AG04449 (cell line): ENCODE measurements around the gene CTDP1.
"Not testable (repeated sequence)": the region's sequence is repeated elsewhere in the genome, so short reads cannot be mapped to it uniquely, and the experiment has no call there.

ENCODE experiments used
- CTCF ChIA-PET: fragments of 350-600 bp; formaldehyde crosslinking; extraction: SDS; loops from one replicate; lab custom pipeline; 2021; ENCODE audit warnings: antibody characterized with exemption; lab: Yijun Ruan, JAX
- POLR2A ChIA-PET: fragments of 400-600, 350-600 bp; formaldehyde crosslinking; extraction: SDS; loops from one replicate; lab custom pipeline; 2020; ENCODE audit warnings: antibody characterized with exemption, inconsistent platforms; lab: Yijun Ruan, JAX
- DNase-seq: peaks from one replicate; pipeline ENCODE4 v3.0.0-alpha.2; 2010; ENCODE audit warnings: low read depth, low spot score
- H3K4me3 ChIP-seq: 2 replicates; pipeline ENCODE4 v1.5.1; 2011; ENCODE audit warnings: low read depth, mild to moderate bottlenecking, control low read depth, low read length
- TF ChIP-seq, protein P1 (sequence below): IDR thresholded peaks from one replicate; pipeline ENCODE4 v1.5.1; 2011; ENCODE audit warnings: mild to moderate bottlenecking, moderate library complexity, low read length, control low read depth, inconsistent platforms; ENCODE audit not compliant: insufficient read depth; ENCODE audit errors: missing control alignments

CTDP1 gene

DNA sequence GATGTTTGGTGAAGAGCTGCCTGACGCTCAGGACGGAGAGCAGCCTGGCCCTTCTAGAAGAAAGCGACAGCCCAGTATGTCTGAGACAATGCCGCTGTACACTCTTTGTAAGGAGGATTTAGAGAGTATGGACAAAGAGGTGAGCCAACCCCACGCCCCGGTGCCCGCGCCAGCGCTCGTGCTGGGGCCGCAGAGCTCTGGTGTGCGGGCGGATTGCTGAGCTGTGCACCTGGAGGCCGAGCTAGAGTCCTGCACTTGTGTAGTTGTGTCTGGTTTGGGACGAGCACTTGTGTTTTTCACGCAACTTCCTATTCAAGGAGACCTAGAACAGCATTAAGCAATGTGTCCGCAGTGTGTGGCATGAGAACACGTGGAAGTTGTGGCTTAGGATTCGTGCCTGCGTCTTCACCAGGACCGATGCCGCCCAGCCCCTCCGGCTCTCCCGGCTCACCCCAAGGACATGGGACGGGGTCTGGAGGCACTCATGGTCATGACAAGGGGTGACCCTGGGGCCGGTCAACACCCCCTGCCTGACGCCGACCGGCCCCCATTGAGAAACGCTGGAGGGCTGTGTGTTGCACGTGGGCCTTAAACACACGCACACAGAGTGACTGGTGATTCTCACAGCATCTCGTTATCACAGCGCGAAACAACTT is 49.5 kb downstream of the CTDP1 start:
- no peak for DNase-seq
- TF ChIP-seq, protein P1, sequence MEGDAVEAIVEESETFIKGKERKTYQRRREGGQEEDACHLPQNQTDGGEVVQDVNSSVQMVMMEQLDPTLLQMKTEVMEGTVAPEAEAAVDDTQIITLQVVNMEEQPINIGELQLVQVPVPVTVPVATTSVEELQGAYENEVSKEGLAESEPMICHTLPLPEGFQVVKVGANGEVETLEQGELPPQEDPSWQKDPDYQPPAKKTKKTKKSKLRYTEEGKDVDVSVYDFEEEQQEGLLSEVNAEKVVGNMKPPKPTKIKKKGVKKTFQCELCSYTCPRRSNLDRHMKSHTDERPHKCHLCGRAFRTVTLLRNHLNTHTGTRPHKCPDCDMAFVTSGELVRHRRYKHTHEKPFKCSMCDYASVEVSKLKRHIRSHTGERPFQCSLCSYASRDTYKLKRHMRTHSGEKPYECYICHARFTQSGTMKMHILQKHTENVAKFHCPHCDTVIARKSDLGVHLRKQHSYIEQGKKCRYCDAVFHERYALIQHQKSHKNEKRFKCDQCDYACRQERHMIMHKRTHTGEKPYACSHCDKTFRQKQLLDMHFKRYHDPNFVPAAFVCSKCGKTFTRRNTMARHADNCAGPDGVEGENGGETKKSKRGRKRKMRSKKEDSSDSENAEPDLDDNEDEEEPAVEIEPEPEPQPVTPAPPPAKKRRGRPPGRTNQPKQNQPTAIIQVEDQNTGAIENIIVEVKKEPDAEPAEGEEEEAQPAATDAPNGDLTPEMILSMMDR = no peak
- CTCF ChIA-PET = no interaction called here
- H3K4me3 ChIP-seq = no peak overlapping the region
- POLR2A ChIA-PET = no interaction called here

DNA sequence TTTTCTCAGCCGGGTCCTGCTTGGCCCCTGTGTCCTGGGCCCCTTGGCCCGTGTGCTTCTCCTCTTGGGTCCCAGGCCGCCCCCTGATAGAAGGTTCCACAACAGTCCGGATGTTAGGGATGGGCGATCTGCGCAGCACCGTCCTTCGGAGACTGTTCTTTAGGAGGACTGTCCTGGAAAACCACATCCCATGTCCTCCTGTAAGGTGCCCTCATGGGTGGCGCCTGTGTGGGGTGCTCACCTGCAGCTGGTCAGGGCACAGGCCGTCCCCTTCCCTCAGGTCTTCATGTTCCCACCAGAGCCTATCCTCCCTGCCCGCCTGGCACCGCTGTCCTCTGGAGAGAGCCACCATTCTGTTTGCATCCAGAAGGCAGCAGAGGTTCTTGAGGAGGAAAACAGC is 50.0 kb downstream of the CTDP1 start:
- CTCF ChIA-PET = interaction anchor here (1.3 kb wide), 1 partner anchor 348 kb away, joined by 3 read pairs; no protein-coding TSS in a partner anchor
- H3K4me3 ChIP-seq = no peak overlapping the region
- POLR2A ChIA-PET = no interaction called here
- TF ChIP-seq, protein P1 = no peak
- DNase-seq = no peak

GRCh38 chr18:79730804-79731203 is 51.2 kb downstream of the CTDP1 start:
- ChIA-PET CTCF (interaction anchor here (0.7 to 1.3 kb wide), 2 partner anchors 21 to 349 kb away, joined by 3 read pairs; no protein-coding TSS in a partner anchor), POLR2A (no interaction called here)
- TF ChIP-seq, protein P1 = no peak
- no peak for DNase-seq
- no peak overlapping the region for H3K4me3 ChIP-seq

DNA sequence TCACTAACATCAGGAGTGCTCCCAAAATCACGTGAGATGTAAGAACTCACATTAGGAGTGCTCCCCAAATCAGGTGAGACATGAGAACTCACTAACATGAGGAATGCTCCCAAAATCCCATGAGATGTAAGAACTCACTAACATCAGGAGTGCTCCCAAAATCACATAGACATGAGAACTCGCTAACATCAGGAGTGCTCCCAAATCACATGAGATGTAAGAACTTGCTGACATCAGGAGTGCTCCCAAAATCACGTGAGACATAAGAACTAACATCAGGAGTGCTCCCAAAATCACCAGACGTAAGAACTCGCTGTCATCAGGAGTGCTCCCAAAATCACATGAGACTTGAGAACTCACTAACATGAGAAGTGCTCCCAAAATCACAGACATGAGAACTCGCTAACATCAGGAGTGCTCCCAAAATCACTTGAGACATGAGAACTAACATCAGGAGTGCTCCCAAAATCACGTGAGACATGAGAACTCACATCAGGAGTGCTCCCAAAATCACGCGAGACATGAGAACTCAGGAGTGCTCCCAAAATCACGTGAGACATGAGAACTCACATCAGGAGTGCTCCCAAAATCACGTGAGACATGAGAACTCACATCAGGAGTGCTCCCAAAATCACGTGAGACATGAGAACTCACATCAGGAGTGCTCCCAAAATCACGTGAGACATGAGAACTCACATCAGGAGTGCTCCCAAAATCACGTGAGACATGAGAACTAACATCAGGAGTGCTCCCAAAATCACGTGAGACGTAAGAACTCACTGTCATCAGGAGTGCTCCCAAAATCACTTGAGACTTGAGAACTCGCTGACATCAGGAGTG is 52.5 kb downstream of the CTDP1 start:
- H3K4me3 ChIP-seq, CTCF ChIA-PET, POLR2A ChIA-PET, DNase-seq: not testable (repeated sequence)

DNA sequence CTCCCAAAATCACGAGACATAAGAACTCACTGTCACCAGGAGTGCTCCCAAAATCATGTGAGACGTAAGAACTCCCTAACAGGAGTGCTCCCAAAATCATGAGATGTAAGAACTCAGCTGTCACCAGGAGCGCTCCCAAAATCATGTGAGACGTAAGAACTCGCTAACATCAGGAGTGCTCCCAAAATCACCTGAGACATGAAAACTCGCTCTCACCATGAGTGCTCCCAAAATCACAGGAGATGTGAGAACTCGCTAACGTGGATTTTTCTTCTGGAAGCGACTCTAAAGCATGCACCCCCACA is 53.1 kb downstream of the CTDP1 start:
- ChIA-PET POLR2A (no interaction called here), CTCF (no interaction called here)
- DNase-seq = no peak
- TF ChIP-seq, protein P1 = no peak
- no peak overlapping the region for H3K4me3 ChIP-seq

GRCh38 chr18:79733135-79733701 is 53.6 kb downstream of the CTDP1 start:
- DNase-seq = no peak
- TF ChIP-seq, protein P1 = no peak
- POLR2A ChIA-PET = no interaction called here
- CTCF ChIA-PET = no interaction called here
- no peak overlapping the region for H3K4me3 ChIP-seq
